B cell (primary cell): ENCODE data around the gene CT55. TPM values are rescaled to one million over a fixed set of nuclear protein-coding genes. Genes with fewer than 3 reads are reported as not detected.
"Not testable (repeated sequence)": the region's sequence is repeated elsewhere in the genome, so short reads cannot be mapped to it uniquely, and the experiment has no call there.

Source experiments
- ATAC-seq: fragments of 200-7000 bp; cut with Tn5 transposase; one replicate; pipeline ENCODE4 v1.10.0; 2021; ENCODE audit warnings: low read depth, mild to moderate bottlenecking, moderate number of reproducible peaks, moderate library complexity
- CTCF ChIA-PET: fragments of 350-600 bp; sonication (Branson Sonifier 250); formaldehyde crosslinking; loops from one replicate; lab custom pipeline; 2021; ENCODE audit warnings: antibody characterized with exemption, inconsistent platforms; lab: Charles Lee
- POLR2A ChIA-PET: fragments of 350-600 bp; sonication (Branson Sonifier 250); formaldehyde crosslinking; loops from one replicate; lab custom pipeline; 2021; ENCODE audit warnings: antibody characterized with exemption; lab: Charles Lee
- DNase-seq: peaks from one replicate; pipeline ENCODE4 v3.0.0; 2013
- H2AFZ ChIP-seq: 2 replicates; pipeline ENCODE4 v1.6.1; 2012; ENCODE audit warnings: mild to moderate bottlenecking, low read depth, low read length; ENCODE audit not compliant: insufficient read depth, poor library complexity, severe bottlenecking
- H3K27ac ChIP-seq, 2 donors: 1 replicate in 1 of 2; 2 replicates in 1 of 2; pipeline ENCODE4 v1.5.1; 2012 to 2013; ENCODE audit warnings: low read length in 2 of 2, mild to moderate bottlenecking in 2 of 2, moderate library complexity in 1 of 2
- H3K27me3 ChIP-seq, 4 experiments: fragments of 200-600 bp in 1 of 4; sonication (generic) in 1 of 4; replicated peaks in 1 of 4; 1 replicate in 2 of 4; 2 replicates in 2 of 4; pipeline versions ENCODE4 v1.6.1 to v1.7.0; 2013 to 2016; ENCODE audit warnings: low read length in 3 of 4, mild to moderate bottlenecking in 2 of 4, mixed read lengths in 1 of 4, moderate library complexity in 1 of 4; ENCODE audit not compliant: insufficient read depth in 4 of 4, control insufficient read depth in 3 of 4; ENCODE audit errors: control extremely low read depth in 1 of 4
- H3K36me3 ChIP-seq, 2 experiments: replicated peaks in 1 of 2; 1 replicate in 1 of 2; 2 replicates in 1 of 2; pipeline versions ENCODE4 v1.6.1 to v1.7.1; 2013; ENCODE audit warnings: low read length in 1 of 2; ENCODE audit not compliant: insufficient read depth in 2 of 2, control insufficient read depth in 1 of 2; ENCODE audit errors: control extremely low read depth in 1 of 2, extremely low read depth in 1 of 2
- H3K4me1 ChIP-seq, 2 donors: fragments of 200-600 bp in 1 of 2; sonication (generic) in 1 of 2; 1 replicate in 1 of 2; 2 replicates in 1 of 2; pipeline versions ENCODE4 v1.5.1 to v1.6.1; 2013 to 2017; ENCODE audit warnings: low read length in 2 of 2; ENCODE audit not compliant: control insufficient read depth in 2 of 2, insufficient read depth in 2 of 2
- H3K4me2 ChIP-seq: replicated peaks from 2 replicates; pipeline ENCODE3; 2012; ENCODE audit warnings: mild to moderate bottlenecking, low read depth, low read length; ENCODE audit not compliant: poor library complexity, severe bottlenecking
- H3K4me3 ChIP-seq, 5 experiments: fragments of 200-600 bp in 1 of 5; sonication (generic) in 1 of 5; 1 replicate in 3 of 5; 2 replicates in 2 of 5; pipeline versions ENCODE4 v1.5.1 to v1.7.0; 2011 to 2016; ENCODE audit warnings: low read length in 4 of 5, mild to moderate bottlenecking in 4 of 5, low read depth in 2 of 5, control low read depth in 1 of 5, moderate library complexity in 1 of 5; ENCODE audit not compliant: insufficient read depth in 1 of 5; ENCODE audit errors: control extremely low read depth in 1 of 5, extremely low read depth in 1 of 5
- H3K79me2 ChIP-seq: fragments of 200-600 bp; sonication (generic); one replicate; pipeline ENCODE4 v1.6.0; 2016; ENCODE audit warnings: low read length; ENCODE audit not compliant: control insufficient read depth, insufficient read depth
- H3K9ac ChIP-seq: fragments of 200-600 bp; sonication (generic); 2 replicates; pipeline ENCODE4 v1.6.1; 2017; ENCODE audit warnings: mild to moderate bottlenecking, low read length, moderate library complexity
- H3K9me3 ChIP-seq, 3 donors: one replicate each; pipeline versions ENCODE4 v1.6.1 to v1.7.1; 2013; ENCODE audit warnings: low read length in 2 of 3; ENCODE audit not compliant: control insufficient read depth in 2 of 3, insufficient read depth in 1 of 3; ENCODE audit errors: control extremely low read depth in 1 of 3
- H4K20me1 ChIP-seq: 2 replicates; pipeline ENCODE4 v1.6.0; 2012; ENCODE audit warnings: mild to moderate bottlenecking, low read length; ENCODE audit not compliant: insufficient read depth, control insufficient read depth, poor library complexity, severe bottlenecking
- H3K27ac Mint-ChIP-seq: one replicate; pipeline ENCODE4 v1.8.0; 2021; ENCODE audit warnings: mixed read lengths
- H3K27me3 Mint-ChIP-seq: one replicate; pipeline ENCODE4 v1.8.0; 2021; ENCODE audit warnings: mixed read lengths
- H3K4me1 Mint-ChIP-seq: one replicate; pipeline ENCODE4 v1.8.0; 2021; ENCODE audit warnings: mixed read lengths
- H3K4me3 Mint-ChIP-seq: one replicate; pipeline ENCODE4 v1.8.0; 2021; ENCODE audit warnings: mixed read lengths
- H3K9me3 Mint-ChIP-seq: one replicate; pipeline ENCODE4 v1.8.0; 2022; ENCODE audit warnings: mixed read lengths; ENCODE audit not compliant: insufficient read depth
- EZH2 ChIP-seq: IDR thresholded peaks from 2 replicates; pipeline ENCODE4 v1.6.1; 2012; ENCODE audit warnings: borderline replicate concordance, low read depth, mild to moderate bottlenecking, moderate library complexity, low read length; ENCODE audit not compliant: insufficient read depth, poor library complexity, severe bottlenecking
- WGBS: methylation state at CpG from one replicate; pipeline ENCODE4 v1.1.5; 2013; ENCODE audit warnings: missing lambda C conversion rate; ENCODE audit not compliant: insufficient coverage; 5-methylcytosine and 5-hydroxymethylcytosine counted together
- intact Hi-C: fragments of 100-400 bp; cut with micrococcal nuclease; formaldehyde crosslinking; loops from one replicate; pipeline ENCODE4 v1.10.0; 2022
- polyA plus RNA-seq: library from polyadenylated mRNA; depleted of rRNA; stranded (reverse); fragments of >200 nt; gene quantifications from 2 replicates; pipeline ENCODE4 v1.2.3, GENCODE V29; 2012
- total RNA-seq, 2 donors: library from RNA; stranded (reverse); fragments of 120-200 nt in 1 of 2; gene quantifications; 1 replicate in 1 of 2; 2 replicates in 1 of 2; pipeline versions ENCODE4 v1.2.3 to v1.2.4, GENCODE V29; 2013 to 2022
- TF ChIP-seq, protein P1 (sequence below): fragments of 200-600 bp; IDR thresholded peaks from one replicate; pipeline ENCODE4 v1.8.0; 2022; ENCODE audit warnings: antibody characterized with exemption, mild to moderate bottlenecking

The CT55 gene
- total and polyA plus RNA-seq, 2 donors (not counting 1 experiment from before 2014, with no cell fraction given): not detected

DNA sequence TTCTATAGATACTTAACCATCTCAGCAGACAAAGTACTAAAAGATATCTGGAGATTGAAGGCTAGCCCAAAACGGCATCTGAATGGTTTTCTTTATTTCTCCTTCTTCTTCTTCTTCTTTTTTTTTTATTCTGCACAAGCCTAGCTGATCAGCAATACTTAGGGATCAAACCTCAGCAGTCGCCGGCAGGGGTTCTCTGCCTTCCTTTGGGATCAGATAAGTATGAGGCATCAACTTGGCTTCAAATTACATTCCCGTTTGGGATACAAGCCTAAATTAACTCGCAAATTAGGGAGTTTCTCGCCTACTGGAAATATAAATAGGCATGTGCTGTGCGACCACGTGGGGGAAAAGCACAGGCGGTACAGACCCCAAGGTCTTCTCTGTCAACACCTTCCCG, 730 bp downstream of the CT55 start:
- ChIA-PET POLR2A (no interaction called here), CTCF (interaction anchor here (1.2 kb wide), 1 partner anchor 58 kb away, joined by 3 read pairs; no protein-coding TSS in a partner anchor)
- Histone ChIP-seq H4K20me1 (no peaks in the 10 kb centered on the region), H3K4me1 (no peaks in the 10 kb centered on the region), H3K4me3 (no peak overlapping the region), H3K36me3 (no peaks in the 10 kb centered on the region), H2AFZ (no peak overlapping the region), H3K9me3 (no peaks in the 10 kb centered on the region), H3K27ac (no peak overlapping the region), H3K4me2 (no peak overlapping the region), H3K27me3 (no peaks in the 10 kb centered on the region), H3K79me2 (no peaks in the 10 kb centered on the region), H3K9ac (no peak overlapping the region)
- intact Hi-C loops: no loop called here
- H3K27me3 Mint-ChIP-seq: peaks cover 11% of the 10 kb centered on the region
- TF ChIP-seq, protein P1, sequence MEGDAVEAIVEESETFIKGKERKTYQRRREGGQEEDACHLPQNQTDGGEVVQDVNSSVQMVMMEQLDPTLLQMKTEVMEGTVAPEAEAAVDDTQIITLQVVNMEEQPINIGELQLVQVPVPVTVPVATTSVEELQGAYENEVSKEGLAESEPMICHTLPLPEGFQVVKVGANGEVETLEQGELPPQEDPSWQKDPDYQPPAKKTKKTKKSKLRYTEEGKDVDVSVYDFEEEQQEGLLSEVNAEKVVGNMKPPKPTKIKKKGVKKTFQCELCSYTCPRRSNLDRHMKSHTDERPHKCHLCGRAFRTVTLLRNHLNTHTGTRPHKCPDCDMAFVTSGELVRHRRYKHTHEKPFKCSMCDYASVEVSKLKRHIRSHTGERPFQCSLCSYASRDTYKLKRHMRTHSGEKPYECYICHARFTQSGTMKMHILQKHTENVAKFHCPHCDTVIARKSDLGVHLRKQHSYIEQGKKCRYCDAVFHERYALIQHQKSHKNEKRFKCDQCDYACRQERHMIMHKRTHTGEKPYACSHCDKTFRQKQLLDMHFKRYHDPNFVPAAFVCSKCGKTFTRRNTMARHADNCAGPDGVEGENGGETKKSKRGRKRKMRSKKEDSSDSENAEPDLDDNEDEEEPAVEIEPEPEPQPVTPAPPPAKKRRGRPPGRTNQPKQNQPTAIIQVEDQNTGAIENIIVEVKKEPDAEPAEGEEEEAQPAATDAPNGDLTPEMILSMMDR: no peak
- TF ChIP-seq EZH2: no peak
- no peak overlapping the region for H3K4me3 Mint-ChIP-seq
- H3K9me3 Mint-ChIP-seq: no peaks in the 10 kb centered on the region
- ATAC-seq (no peak), DNase-seq (no peak)
- H3K27ac Mint-ChIP-seq: no peak overlapping the region
- 60% methylated on average over 1 of the region's 10 CpGs for WGBS
- no peaks in the 10 kb centered on the region for H3K4me1 Mint-ChIP-seq

DNA sequence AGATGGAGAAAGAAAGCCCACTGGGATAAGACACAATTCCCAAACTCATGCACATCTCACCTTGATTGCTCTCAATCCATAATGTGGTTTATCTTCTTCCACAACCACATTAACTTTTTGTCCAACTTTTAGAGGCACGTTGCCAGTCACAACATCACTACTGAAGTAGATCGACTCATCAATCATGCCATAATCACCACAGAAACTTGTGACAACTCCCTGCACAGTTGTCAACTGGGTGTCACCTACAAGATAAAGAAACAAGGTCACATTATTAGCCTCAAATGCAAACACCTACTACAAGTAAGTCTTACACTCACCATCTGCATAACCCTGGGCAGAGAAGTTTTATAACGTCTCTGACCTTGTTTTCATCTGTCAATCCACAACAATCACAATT, 1.7 kb downstream of the CT55 start:
- H3K27me3 ChIP-seq, H3K4me1 Mint-ChIP-seq, H3K79me2 ChIP-seq, H3K9me3 ChIP-seq, H3K9me3 Mint-ChIP-seq, H3K4me3 Mint-ChIP-seq, POLR2A ChIA-PET, DNase-seq, H3K27ac ChIP-seq, H3K9ac ChIP-seq, H3K27ac Mint-ChIP-seq, H3K4me2 ChIP-seq, H3K36me3 ChIP-seq, H2AFZ ChIP-seq, H4K20me1 ChIP-seq, H3K4me1 ChIP-seq, H3K4me3 ChIP-seq, intact Hi-C loops, ATAC-seq: not testable (repeated sequence)
- CTCF ChIA-PET: interaction anchor here (1.2 kb wide), 1 partner anchor 57 kb away, joined by 3 read pairs; no protein-coding TSS in a partner anchor
- peaks cover 11% of the 10 kb centered on the region for H3K27me3 Mint-ChIP-seq
- 67% methylated on average over 1 of the region's 3 CpGs for WGBS
